GM23248 (cell line): ENCODE measurements around the gene NCOA3. TPM values are rescaled to one million over a fixed set of nuclear protein-coding genes. Genes with fewer than 3 reads are reported as not detected.

Source experiments
- DNase-seq: peaks from one replicate; pipeline ENCODE4 v3.0.0-alpha.2; 2015
- H2AFZ ChIP-seq: fragments of 200-600 bp; sonication (generic); 2 replicates; pipeline ENCODE4 v1.6.1; 2016; ENCODE audit warnings: antibody characterized with exemption
- H3F3A ChIP-seq: fragments of 200-600 bp; sonication (generic); 2 replicates; pipeline ENCODE4 v1.6.1; 2016; ENCODE audit warnings: mild to moderate bottlenecking, antibody characterized with exemption, mixed run types; ENCODE audit not compliant: insufficient read depth
- H3K27ac ChIP-seq: fragments of 200-600 bp; sonication (generic); 2 replicates; pipeline ENCODE4 v1.5.1; 2016; ENCODE audit warnings: mild to moderate bottlenecking
- H3K27me3 ChIP-seq: fragments of 200-600 bp; sonication (generic); replicated peaks from 2 replicates; pipeline ENCODE4 v1.6.1; 2016; ENCODE audit warnings: mild to moderate bottlenecking; ENCODE audit not compliant: insufficient read depth
- H3K36me3 ChIP-seq: fragments of 200-600 bp; sonication (generic); 2 replicates; pipeline ENCODE4 v1.6.1; 2016; ENCODE audit warnings: low read depth, mild to moderate bottlenecking
- H3K4me1 ChIP-seq: fragments of 200-600 bp; sonication (generic); 2 replicates; pipeline ENCODE4 v1.6.1; 2016; ENCODE audit warnings: mild to moderate bottlenecking; ENCODE audit not compliant: insufficient read depth
- H3K4me2 ChIP-seq: fragments of 200-600 bp; sonication (generic); one replicate; pipeline ENCODE4 v1.6.1; 2016; ENCODE audit warnings: mild to moderate bottlenecking; ENCODE audit not compliant: unreplicated experiment
- H3K4me3 ChIP-seq: fragments of 200-600 bp; sonication (generic); 2 replicates; pipeline ENCODE4 v1.5.1; 2016; ENCODE audit warnings: mild to moderate bottlenecking
- H3K79me2 ChIP-seq: fragments of 200-600 bp; sonication (generic); 2 replicates; pipeline ENCODE4 v1.6.1; 2016; ENCODE audit warnings: mild to moderate bottlenecking; ENCODE audit not compliant: insufficient read depth
- H3K9ac ChIP-seq: fragments of 200-600 bp; sonication (generic); 2 replicates; pipeline ENCODE4 v1.6.1; 2016; ENCODE audit warnings: mild to moderate bottlenecking
- H3K9me2 ChIP-seq: fragments of 200-600 bp; sonication (generic); 2 replicates; pipeline ENCODE4 v1.6.1; 2016; ENCODE audit warnings: mixed run types, mild to moderate bottlenecking, moderate library complexity; ENCODE audit not compliant: insufficient read depth
- H3K9me3 ChIP-seq: fragments of 200-600 bp; sonication (generic); one replicate; pipeline ENCODE4 v1.6.1; 2017; ENCODE audit warnings: low read depth
- H4K20me1 ChIP-seq: fragments of 200-600 bp; sonication (generic); 2 replicates; pipeline ENCODE4 v1.6.0; 2016; ENCODE audit not compliant: insufficient read depth
- EZH2 ChIP-seq: fragments of 200-600 bp; sonication (generic); IDR thresholded peaks from 2 replicates; pipeline ENCODE4 v1.6.1; 2018; ENCODE audit warnings: antibody characterized with exemption, mild to moderate bottlenecking; ENCODE audit not compliant: insufficient read depth, poor library complexity, severe bottlenecking
- EZH2phosphoT487 ChIP-seq: fragments of 200-600 bp; sonication (generic); IDR thresholded peaks from 2 replicates; pipeline ENCODE4 v1.6.1; 2018; ENCODE audit warnings: antibody characterized with exemption, moderate library complexity, mild to moderate bottlenecking, low read depth; ENCODE audit not compliant: insufficient read depth
- WGBS, 2 experiments: methylation state at CpG; one replicate each; pipeline ENCODE4 v1.1.6; 2015 to 2017; ENCODE audit warnings: low lambda C conversion rate in 2 of 2, low coverage in 1 of 2; ENCODE audit errors: missing lambda C conversion rate in 2 of 2; 5-methylcytosine and 5-hydroxymethylcytosine counted together
- in situ Hi-C: fragments of 300-500 bp; cut with MboI; formaldehyde crosslinking; loops from 2 replicates; pipeline ENCODE4 v1.15.0; 2020
- polyA plus RNA-seq: library from polyadenylated mRNA; unstranded; fragments of >200 nt; fragmentation: Nextera tagmentation; extraction: Ambion mirVana; gene quantifications from 2 replicates; pipeline ENCODE4 v1.2.1, GENCODE V29; 2016
- total RNA-seq: library from RNA; depleted of rRNA; stranded (reverse); fragments of >200 nt; shearing (Covaris generic); gene quantifications from 2 replicates; pipeline ENCODE4 v1.2.3, GENCODE V29; 2014

The NCOA3 gene
- total and polyA plus RNA-seq, 2 experiments from 2014 or later = 19.5 to 36.6 TPM

DNA sequence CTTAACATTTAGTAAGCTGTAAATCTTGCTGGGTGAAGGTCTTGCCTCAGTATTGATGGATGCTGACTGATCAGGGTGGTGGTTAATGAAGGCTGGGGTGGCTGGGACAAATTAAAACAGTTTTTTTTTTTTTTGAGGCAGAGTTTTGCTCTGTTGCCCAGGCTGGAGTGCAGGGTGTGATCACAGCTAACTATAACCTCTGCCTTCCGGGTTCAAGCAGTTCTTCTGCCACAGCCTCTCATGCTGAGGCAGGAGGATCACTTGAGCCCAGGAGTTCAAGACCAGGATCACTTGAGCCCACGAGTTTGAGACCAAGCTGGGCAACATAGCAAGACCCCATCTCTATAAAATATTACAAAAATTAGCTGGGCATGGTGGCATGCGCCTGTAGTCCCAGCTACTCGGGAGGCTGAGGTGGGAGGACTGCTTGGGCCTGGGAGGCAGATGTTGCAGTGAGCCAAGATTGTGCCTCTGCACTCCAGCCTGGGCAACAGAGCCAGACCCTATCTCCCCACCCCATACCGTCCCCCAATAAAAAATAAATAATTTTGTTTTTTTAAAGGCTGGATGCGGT is 67.2 kb downstream of the NCOA3 start:
- Histone ChIP-seq H3K9ac (no peak overlapping the region), H3K4me2 (no peak overlapping the region), H3K4me3 (no peak overlapping the region), H3K4me1 (peaks cover 21% of the 10 kb centered on the region), H3F3A (peaks cover 19% of the 10 kb centered on the region), H3K79me2 (peaks cover 100% of the 10 kb centered on the region), H3K9me3 (no peaks in the 10 kb centered on the region), H3K9me2 (no peaks in the 10 kb centered on the region), H4K20me1 (peaks cover 23% of the 10 kb centered on the region), H3K36me3 (peaks cover 10% of the 10 kb centered on the region; the same call in 1 of the 2 replicates), H3K27me3 (no peaks in the 10 kb centered on the region), H2AFZ (no peak overlapping the region), H3K27ac (no peak overlapping the region)
- in situ Hi-C loops = no loop called here
- DNase-seq = no peak
- 79 to 82% methylated on average over 6 of the region's 6 CpGs for WGBS, 2 experiments
- TF ChIP-seq EZH2phosphoT487 = no peak
- no peak for TF ChIP-seq EZH2

DNA sequence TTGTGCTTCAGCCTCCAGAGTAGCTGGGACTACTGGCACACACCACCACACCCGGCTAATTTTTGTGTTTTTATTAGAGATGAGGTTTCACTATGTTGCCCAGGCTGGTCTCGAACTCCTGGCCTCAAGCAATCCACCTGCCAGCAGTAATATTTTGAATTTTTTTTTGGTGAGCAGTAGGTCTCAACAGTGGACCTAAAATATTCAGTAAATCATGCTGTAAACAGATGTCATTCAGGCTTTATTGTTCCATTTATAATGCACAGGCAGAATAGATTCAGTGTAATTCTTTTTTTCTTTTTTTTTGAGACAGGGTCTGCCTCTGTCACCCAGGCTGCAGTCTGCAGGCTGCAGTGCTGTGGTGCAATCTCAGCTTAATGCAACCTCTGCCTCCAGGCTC is 69.7 kb downstream of the NCOA3 start:
- Histone ChIP-seq H3K79me2 (peaks cover 100% of the 10 kb centered on the region), H3K9me3 (no peaks in the 10 kb centered on the region), H3K27ac (no peak overlapping the region), H3K9ac (no peak overlapping the region), H3K4me3 (no peak overlapping the region), H3K4me1 (peaks cover 32% of the 10 kb centered on the region), H3K27me3 (no peaks in the 10 kb centered on the region), H4K20me1 (peaks cover 16% of the 10 kb centered on the region; the same call in 1 of the 2 replicates), H3K9me2 (no peaks in the 10 kb centered on the region), H3K4me2 (no peak overlapping the region), H3F3A (peaks cover 27% of the 10 kb centered on the region), H3K36me3 (peaks cover 10% of the 10 kb centered on the region; the same call in 1 of the 2 replicates), H2AFZ (no peak overlapping the region)
- in situ Hi-C loops = no loop called here
- WGBS, 2 experiments = 94 to 100% methylated on average over 2 of the region's 2 CpGs
- no peak for DNase-seq
- TF ChIP-seq EZH2 (no peak), EZH2phosphoT487 (no peak)

DNA sequence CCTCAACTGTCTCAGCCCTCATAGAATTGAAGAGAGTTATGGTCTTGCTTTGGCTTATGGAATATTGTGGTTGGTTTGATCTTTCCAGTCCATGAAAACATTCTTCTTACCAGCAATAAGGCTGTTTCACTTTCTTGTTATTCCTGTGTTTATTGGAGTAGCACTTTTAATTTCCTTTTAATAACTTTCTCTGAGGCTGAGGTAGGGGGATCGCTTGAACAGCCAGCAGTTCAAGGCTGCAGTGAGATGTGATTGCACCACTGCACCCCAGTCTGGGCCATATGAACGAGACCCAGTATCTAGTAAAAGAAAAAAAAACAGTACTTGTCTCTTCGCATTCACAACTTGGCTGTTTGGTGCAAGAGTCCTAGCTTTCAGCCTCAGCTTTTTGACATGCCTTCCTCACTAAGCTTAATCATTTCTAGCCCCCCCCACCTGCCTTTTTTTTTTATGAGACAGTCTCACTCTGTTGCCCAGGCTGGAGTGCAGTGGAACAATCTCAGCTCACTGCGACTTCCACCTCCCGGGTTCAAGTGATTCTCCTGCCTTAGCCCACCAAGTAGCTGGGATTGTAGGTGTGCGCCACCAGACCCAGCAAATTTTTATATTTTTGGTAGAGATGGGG is 70.5 kb downstream of the NCOA3 start:
- H3K4me2 ChIP-seq = no peak overlapping the region
- H3K27me3 ChIP-seq = no peaks in the 10 kb centered on the region
- H3F3A ChIP-seq = peaks cover 27% of the 10 kb centered on the region
- H3K36me3 ChIP-seq = peaks cover 10% of the 10 kb centered on the region; the same call in 1 of the 2 replicates
- no peak for DNase-seq
- no peaks in the 10 kb centered on the region for H3K9me3 ChIP-seq
- in situ Hi-C loops = no loop called here
- TF ChIP-seq EZH2 (no peak), EZH2phosphoT487 (no peak)
- no peak overlapping the region for H3K9ac ChIP-seq
- H3K4me3 ChIP-seq = no peak overlapping the region
- 96 to 97% methylated on average over 6 of the region's 6 CpGs for WGBS, 2 experiments
- H4K20me1 ChIP-seq = peaks cover 16% of the 10 kb centered on the region; the same call in 1 of the 2 replicates
- no peak overlapping the region for H2AFZ ChIP-seq
- no peaks in the 10 kb centered on the region for H3K9me2 ChIP-seq
- H3K79me2 ChIP-seq = peaks cover 98% of the 10 kb centered on the region
- peaks cover 38% of the 10 kb centered on the region for H3K4me1 ChIP-seq
- H3K27ac ChIP-seq = no peak overlapping the region

DNA sequence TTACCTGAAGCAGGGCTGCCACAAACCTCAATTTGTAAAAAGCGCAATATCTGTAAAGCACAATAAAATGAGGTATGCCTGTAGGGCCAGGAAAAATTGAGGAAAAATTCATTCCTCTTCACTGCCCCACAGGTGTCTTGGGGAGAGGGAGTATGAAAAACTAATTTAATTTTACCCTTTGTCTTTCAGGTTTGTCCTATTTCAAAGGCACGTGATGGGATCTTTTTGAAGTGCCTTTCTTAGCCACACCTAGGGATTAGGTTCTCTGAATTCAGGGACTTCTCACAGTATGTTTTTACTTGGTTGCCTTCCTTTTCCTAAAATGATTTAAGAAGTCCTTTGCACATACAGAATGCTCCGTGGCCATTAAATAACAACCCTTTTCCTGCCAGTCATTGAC is 71.9 kb downstream of the NCOA3 start:
- in situ Hi-C loops = no loop called here
- Histone ChIP-seq H3K9me3 (no peaks in the 10 kb centered on the region), H4K20me1 (0 out of 2 replicates have a peak, but pooled peaks cover 4% of the 10 kb centered on the region), H3K9ac (no peak overlapping the region), H3K36me3 (peaks cover 10% of the 10 kb centered on the region; the same call in 1 of the 2 replicates), H2AFZ (no peak overlapping the region), H3F3A (peaks cover 22% of the 10 kb centered on the region), H3K4me1 (peaks cover 29% of the 10 kb centered on the region), H3K4me3 (no peak overlapping the region), H3K79me2 (peaks cover 98% of the 10 kb centered on the region), H3K27ac (no peak overlapping the region), H3K27me3 (no peaks in the 10 kb centered on the region), H3K4me2 (no peak overlapping the region), H3K9me2 (no peaks in the 10 kb centered on the region)
- TF ChIP-seq EZH2 (no peak), EZH2phosphoT487 (no peak)
- DNase-seq = no peak
- WGBS, 2 experiments = 66 to 70% methylated on average over 3 of the region's 3 CpGs
